ENCODE results near the gene TSEN2. TPM values are rescaled to one million over a fixed set of nuclear protein-coding genes. Genes with fewer than 3 reads are reported as not detected.

The TSEN2 gene
- total and polyA plus RNA-seq, 12 donors: 11.1 to 27.6 (median 20.5) TPM

- 1 to 2% (median 2%) methylated on average over 18 of the region's 18 CpGs for WGBS, 4 donors
- H3K4me3 ChIP-seq: peak overlapping the region; percentile 60 to 93 (median 79)
- H3K27ac ChIP-seq: peak overlapping the region; percentile 56 to 98 (median 96)
- H3K27me3 ChIP-seq: peaks cover 7% of the 10 kb centered on the region
- H3K36me3 ChIP-seq (replicated peaks in 1 of 2): no peaks in the 10 kb centered on the region
- TF ChIP-seq POLR2A (IDR thresholded peaks at IDR 0.05) (no peak), CTCF (IDR thresholded peaks at IDR 0.05) (no peak)
- peaks cover 16 to 47% of the 10 kb centered on the region in 2 donors for H3K4me1 ChIP-seq (replicated peaks in 1 of 2)
- no peaks in the 10 kb centered on the region for H3K9me3 ChIP-seq (replicated peaks in 1 of 3)
- intact Hi-C loops (cut with DNase I): no loop called here
- no peak for DNase-seq
Observed at GRCh38 chr3:12557473-12558100, 73.3 kb downstream of the TSEN2 start.

GRCh38 chr3:12558706-12559105 lies 74.4 kb downstream of the TSEN2 start:
- DNase-seq: no peak
- Histone ChIP-seq H3K36me3 (replicated peaks in 1 of 2) (no peaks in the 10 kb centered on the region), H3K4me1 (replicated peaks in 1 of 2) (peaks cover 11 to 44% of the 10 kb centered on the region in 2 donors), H3K27me3 (peaks cover 7% of the 10 kb centered on the region), H3K9me3 (replicated peaks in 1 of 3) (no peaks in the 10 kb centered on the region), H3K27ac (no peak overlapping the region), H3K4me3 (no peak overlapping the region)
- TF ChIP-seq POLR2A (IDR thresholded peaks at IDR 0.05): no peak
- TF ChIP-seq CTCF (IDR thresholded peaks at IDR 0.05): no peak
- intact Hi-C loops (cut with DNase I): no loop called here
- 71 to 82% (median 74%) methylated on average over 4 of the region's 4 CpGs for WGBS, 4 donors

GRCh38 chr3:12559520-12559919 lies 75.2 kb downstream of the TSEN2 start:
- Histone ChIP-seq H3K4me1 (replicated peaks in 1 of 2) (peaks cover 9 to 38% of the 10 kb centered on the region in 2 donors), H3K27me3 (peaks cover 5% of the 10 kb centered on the region), H3K36me3 (replicated peaks in 1 of 2) (no peaks in the 10 kb centered on the region), H3K9me3 (replicated peaks in 1 of 3) (no peaks in the 10 kb centered on the region), H3K4me3 (no peak overlapping the region), H3K27ac (no peak overlapping the region)
- TF ChIP-seq CTCF (IDR thresholded peaks at IDR 0.05) (no peak), POLR2A (IDR thresholded peaks at IDR 0.05) (no peak)
- 79 to 91% (median 83%) methylated on average over 3 of the region's 3 CpGs for WGBS, 4 donors
- intact Hi-C loops (cut with DNase I): no loop called here
- no peak for DNase-seq

DNA sequence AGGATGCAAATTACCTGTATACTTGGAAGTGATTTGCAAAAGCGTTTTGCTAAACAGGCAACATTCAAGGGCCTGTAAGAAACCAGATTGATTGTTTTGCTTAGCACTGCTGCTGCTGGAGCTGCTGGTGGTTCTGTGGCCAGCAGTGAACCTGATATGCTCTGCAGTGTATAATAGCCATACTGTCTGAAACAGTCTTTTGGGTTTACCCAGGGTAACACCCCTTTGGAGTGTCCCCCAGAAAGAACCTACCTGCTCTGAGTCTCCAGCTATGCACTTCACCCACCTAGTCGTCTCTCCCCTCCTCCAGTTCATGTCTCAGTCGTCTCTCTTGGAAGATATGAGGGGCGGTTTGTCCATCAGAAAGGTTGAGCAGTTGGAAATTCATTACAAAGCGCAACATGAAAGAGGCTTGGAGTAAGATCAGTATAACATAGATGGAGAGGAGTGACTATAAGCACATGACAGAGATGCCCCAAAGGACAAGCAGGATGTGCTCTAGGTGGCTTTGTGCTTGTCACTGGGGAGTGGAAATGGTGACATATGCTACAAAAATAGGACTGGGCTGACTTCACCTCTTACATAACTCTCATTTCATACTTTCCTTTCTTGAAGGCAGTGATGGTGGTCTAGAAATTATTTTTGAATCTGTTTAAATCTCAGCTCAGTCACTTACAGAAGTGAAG lies 76.4 kb downstream of the TSEN2 start:
- Histone ChIP-seq H3K27me3 (no peaks in the 10 kb centered on the region), H3K4me3 (no peak overlapping the region), H3K27ac (no peak overlapping the region), H3K36me3 (replicated peaks in 1 of 2) (no peaks in the 10 kb centered on the region), H3K4me1 (replicated peaks in 1 of 2) (peaks cover 9 to 38% of the 10 kb centered on the region in 2 donors), H3K9me3 (replicated peaks in 1 of 3) (no peaks in the 10 kb centered on the region)
- DNase-seq: no peak
- TF ChIP-seq POLR2A (IDR thresholded peaks at IDR 0.05) (no peak), CTCF (IDR thresholded peaks at IDR 0.05) (no peak)
- intact Hi-C loops (cut with DNase I): no loop called here
- WGBS, 4 donors: 79 to 85% (median 84%) methylated on average over 5 of the region's 5 CpGs
